Measurements from ENCODE around the gene CHMP3.
"Not testable (repeated sequence)": the region's sequence is repeated elsewhere in the genome, so short reads cannot be mapped to it uniquely, and the experiment has no call there.

- not testable (repeated sequence) for TF ChIP-seq MAX (IDR thresholded peaks at IDR 0.05); POLR2AphosphoS5 (IDR thresholded peaks at IDR 0.05; ENCODE audit: low read depth, low read length); CTCF (IDR thresholded peaks at IDR 0.05; ENCODE audit: control extremely low read depth in 1 of 3, insufficient read depth in 1 of 3, low read depth in 1 of 3, low read length in 3 of 3); GABPA (IDR thresholded peaks at IDR 0.05; ENCODE audit: borderline replicate concordance, insufficient read depth, low read length); POLR2A (IDR thresholded peaks at IDR 0.05; ENCODE audit: control extremely low read depth in 1 of 2, low read depth in 2 of 2, low read length in 2 of 2)
Observed at GRCh38 chr2:86544278-86545099, 18.8 kb downstream of the CHMP3 start.

Measured in H1 (cell line).